ENCODE measurements around the gene PNMA8C. TPM values are rescaled to one million over a fixed set of nuclear protein-coding genes. Genes with fewer than 3 reads are reported as not detected.

PNMA8C gene
- total and polyA plus RNA-seq, 2 experiments from 2014 or later, result 0.44 to 2.3 TPM

- Histone ChIP-seq H2AFZ (no peak overlapping the region), H3K9me2 (ENCODE audit: insufficient read depth) (no peaks in the 10 kb centered on the region), H3K4me1 (ENCODE audit: insufficient read depth) (no peaks in the 10 kb centered on the region), H4K20me1 (replicated peaks; ENCODE audit: insufficient read depth) (peaks cover 11% of the 10 kb centered on the region; the same call in 1 of the 2 replicates), H3K27me3 (ENCODE audit: insufficient read depth) (no peaks in the 10 kb centered on the region), H3K4me3 (no peak overlapping the region), H3K36me3 (ENCODE audit: insufficient read depth) (peaks cover 5% of the 10 kb centered on the region), H3K27ac (ENCODE audit: low read depth) (no peak overlapping the region), H3K79me2 (replicated peaks; ENCODE audit: insufficient read depth) (peaks cover 9% of the 10 kb centered on the region), H3F3A (replicated peaks; ENCODE audit: low read depth) (no peaks in the 10 kb centered on the region), H3K4me2 (no peak overlapping the region)
- H3K36me3 Mint-ChIP-seq (ENCODE audit: low read depth), result peaks cover 83% of the 10 kb centered on the region
- H3K27ac Mint-ChIP-seq, result peak overlapping the region; percentile 56; the same call in 1 of the 2 replicates
- peaks cover 6% of the 10 kb centered on the region for H3K27me3 Mint-ChIP-seq (ENCODE audit: insufficient read depth, low read depth, poor library complexity)
- TF ChIP-seq EZH2 (IDR thresholded peaks at IDR 0.05; ENCODE audit: low read depth, unreplicated experiment) (no peak), EZH2phosphoT487 (IDR thresholded peaks at IDR 0.05; ENCODE audit: unreplicated experiment) (no peak), ZNF331 (CRISPR knock-in tag; IDR thresholded peaks at IDR 0.05; ENCODE audit: low read depth) (no peak), CREB1 (CRISPR knock-in tag; IDR thresholded peaks at IDR 0.05; ENCODE audit: low read depth) (no peak), STAT1 (IDR thresholded peaks at IDR 0.05; ENCODE audit: unreplicated experiment) (no peak), ZNF114 (CRISPR knock-in tag; IDR thresholded peaks at IDR 0.05) (no peak), NANOG (IDR thresholded peaks at IDR 0.05; ENCODE audit: borderline replicate concordance) (no peak), POLR2AphosphoS5 (IDR thresholded peaks at IDR 0.05; ENCODE audit: low read depth) (no peak), ZNF462 (CRISPR knock-in tag; IDR thresholded peaks at IDR 0.05) (no peak), JUNB (IDR thresholded peaks at IDR 0.05; ENCODE audit: unreplicated experiment) (no peak)
- TF ChIP-seq, protein P1, sequence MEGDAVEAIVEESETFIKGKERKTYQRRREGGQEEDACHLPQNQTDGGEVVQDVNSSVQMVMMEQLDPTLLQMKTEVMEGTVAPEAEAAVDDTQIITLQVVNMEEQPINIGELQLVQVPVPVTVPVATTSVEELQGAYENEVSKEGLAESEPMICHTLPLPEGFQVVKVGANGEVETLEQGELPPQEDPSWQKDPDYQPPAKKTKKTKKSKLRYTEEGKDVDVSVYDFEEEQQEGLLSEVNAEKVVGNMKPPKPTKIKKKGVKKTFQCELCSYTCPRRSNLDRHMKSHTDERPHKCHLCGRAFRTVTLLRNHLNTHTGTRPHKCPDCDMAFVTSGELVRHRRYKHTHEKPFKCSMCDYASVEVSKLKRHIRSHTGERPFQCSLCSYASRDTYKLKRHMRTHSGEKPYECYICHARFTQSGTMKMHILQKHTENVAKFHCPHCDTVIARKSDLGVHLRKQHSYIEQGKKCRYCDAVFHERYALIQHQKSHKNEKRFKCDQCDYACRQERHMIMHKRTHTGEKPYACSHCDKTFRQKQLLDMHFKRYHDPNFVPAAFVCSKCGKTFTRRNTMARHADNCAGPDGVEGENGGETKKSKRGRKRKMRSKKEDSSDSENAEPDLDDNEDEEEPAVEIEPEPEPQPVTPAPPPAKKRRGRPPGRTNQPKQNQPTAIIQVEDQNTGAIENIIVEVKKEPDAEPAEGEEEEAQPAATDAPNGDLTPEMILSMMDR (conservative IDR thresholded peaks at IDR 0.05; ENCODE audit: low read depth in 2 of 2), result no peak
- TF ChIP-seq, protein P2, sequence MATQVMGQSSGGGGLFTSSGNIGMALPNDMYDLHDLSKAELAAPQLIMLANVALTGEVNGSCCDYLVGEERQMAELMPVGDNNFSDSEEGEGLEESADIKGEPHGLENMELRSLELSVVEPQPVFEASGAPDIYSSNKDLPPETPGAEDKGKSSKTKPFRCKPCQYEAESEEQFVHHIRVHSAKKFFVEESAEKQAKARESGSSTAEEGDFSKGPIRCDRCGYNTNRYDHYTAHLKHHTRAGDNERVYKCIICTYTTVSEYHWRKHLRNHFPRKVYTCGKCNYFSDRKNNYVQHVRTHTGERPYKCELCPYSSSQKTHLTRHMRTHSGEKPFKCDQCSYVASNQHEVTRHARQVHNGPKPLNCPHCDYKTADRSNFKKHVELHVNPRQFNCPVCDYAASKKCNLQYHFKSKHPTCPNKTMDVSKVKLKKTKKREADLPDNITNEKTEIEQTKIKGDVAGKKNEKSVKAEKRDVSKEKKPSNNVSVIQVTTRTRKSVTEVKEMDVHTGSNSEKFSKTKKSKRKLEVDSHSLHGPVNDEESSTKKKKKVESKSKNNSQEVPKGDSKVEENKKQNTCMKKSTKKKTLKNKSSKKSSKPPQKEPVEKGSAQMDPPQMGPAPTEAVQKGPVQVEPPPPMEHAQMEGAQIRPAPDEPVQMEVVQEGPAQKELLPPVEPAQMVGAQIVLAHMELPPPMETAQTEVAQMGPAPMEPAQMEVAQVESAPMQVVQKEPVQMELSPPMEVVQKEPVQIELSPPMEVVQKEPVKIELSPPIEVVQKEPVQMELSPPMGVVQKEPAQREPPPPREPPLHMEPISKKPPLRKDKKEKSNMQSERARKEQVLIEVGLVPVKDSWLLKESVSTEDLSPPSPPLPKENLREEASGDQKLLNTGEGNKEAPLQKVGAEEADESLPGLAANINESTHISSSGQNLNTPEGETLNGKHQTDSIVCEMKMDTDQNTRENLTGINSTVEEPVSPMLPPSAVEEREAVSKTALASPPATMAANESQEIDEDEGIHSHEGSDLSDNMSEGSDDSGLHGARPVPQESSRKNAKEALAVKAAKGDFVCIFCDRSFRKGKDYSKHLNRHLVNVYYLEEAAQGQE (IDR thresholded peaks at IDR 0.05; ENCODE audit: unreplicated experiment), result no peak
- TF ChIP-seq, protein P3, sequence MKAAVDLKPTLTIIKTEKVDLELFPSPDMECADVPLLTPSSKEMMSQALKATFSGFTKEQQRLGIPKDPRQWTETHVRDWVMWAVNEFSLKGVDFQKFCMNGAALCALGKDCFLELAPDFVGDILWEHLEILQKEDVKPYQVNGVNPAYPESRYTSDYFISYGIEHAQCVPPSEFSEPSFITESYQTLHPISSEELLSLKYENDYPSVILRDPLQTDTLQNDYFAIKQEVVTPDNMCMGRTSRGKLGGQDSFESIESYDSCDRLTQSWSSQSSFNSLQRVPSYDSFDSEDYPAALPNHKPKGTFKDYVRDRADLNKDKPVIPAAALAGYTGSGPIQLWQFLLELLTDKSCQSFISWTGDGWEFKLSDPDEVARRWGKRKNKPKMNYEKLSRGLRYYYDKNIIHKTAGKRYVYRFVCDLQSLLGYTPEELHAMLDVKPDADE (IDR thresholded peaks at IDR 0.05), result no peak
- H3K9me3 Mint-ChIP-seq, result no peaks in the 10 kb centered on the region
- H3K4me3 Mint-ChIP-seq, result no peak overlapping the region; the same call in 2 of the 3 replicates
- no peak for ATAC-seq
- no peak for DNase-seq (ENCODE audit: low spot score)
- no peaks in the 10 kb centered on the region for H3K4me1 Mint-ChIP-seq
Observed at GRCh38 chr19:46385636-46386035, 43.1 kb downstream of the PNMA8C start.
